Gastroesophageal sphincter (tissue), 4 donors: ENCODE results near the gene SPAG7. TPM values are rescaled to one million over a fixed set of nuclear protein-coding genes. Genes with fewer than 3 reads are reported as not detected.

Experiments
- ATAC-seq: fragments of 150-250 bp; one replicate; pipeline ENCODE4 v1.9.1; 2016; ENCODE audit warnings: mild to moderate bottlenecking, moderate library complexity
- H3K27ac ChIP-seq, 4 donors: fragments of 200-600 bp; sonication (generic) in 3 of 4; 1 replicate in 3 of 4; 2 replicates in 1 of 4; pipeline ENCODE4 v1.5.1; 2016 to 2019
- H3K27me3 ChIP-seq: fragments of 200-600 bp; sonication (generic); one replicate; pipeline ENCODE4 v1.5.1; 2019
- H3K36me3 ChIP-seq, 2 donors: fragments of 200-600 bp; sonication (generic); one replicate each; pipeline ENCODE4 v1.5.1; 2019; ENCODE audit warnings: control low read depth in 1 of 2
- H3K4me1 ChIP-seq, 3 donors: fragments of 200-600 bp; sonication (generic); 1 replicate in 2 of 3; 2 replicates in 1 of 3; pipeline ENCODE4 v1.5.1; 2016 to 2019; ENCODE audit warnings: control low read depth in 2 of 3
- H3K4me3 ChIP-seq, 2 donors: fragments of 200-600 bp; sonication (generic); one replicate each; pipeline ENCODE4 v1.5.1; 2019; ENCODE audit warnings: mild to moderate bottlenecking in 1 of 2, moderate library complexity in 1 of 2
- H3K9me3 ChIP-seq, 3 donors: fragments of 200-600 bp; sonication (generic); one replicate each; pipeline ENCODE4 v1.5.1; 2017 to 2019; ENCODE audit warnings: control low read depth in 2 of 3
- CTCF ChIP-seq, 4 experiments: fragments of 200-600 bp in 2 of 4; fragments of 450-650 bp in 2 of 4; sonication (generic) in 1 of 4; IDR thresholded peaks; one replicate each; pipeline ENCODE4 v1.5.1; 2017 to 2019; ENCODE audit warnings: antibody characterized with exemption in 4 of 4, mild to moderate bottlenecking in 2 of 4, moderate library complexity in 2 of 4
- EP300 ChIP-seq: sonication (generic); formaldehyde crosslinking; IDR thresholded peaks from one replicate; pipeline ENCODE4 v1.6.1; 2017; ENCODE audit warnings: antibody characterized with exemption, mild to moderate bottlenecking
- POLR2A ChIP-seq, 2 donors: fragments of 450-650 bp; IDR thresholded peaks; one replicate each; pipeline ENCODE4 v1.6.1; 2017; ENCODE audit warnings: antibody characterized with exemption in 2 of 2, mild to moderate bottlenecking in 2 of 2, moderate library complexity in 1 of 2
- POLR2AphosphoS5 ChIP-seq: sonication (generic); formaldehyde crosslinking; IDR thresholded peaks from one replicate; pipeline ENCODE4 v1.6.1; 2017; ENCODE audit warnings: antibody characterized with exemption
- WGBS, 2 donors: methylation state at CpG; one replicate each; pipeline ENCODE4 v1.1.5; 2018; ENCODE audit warnings: low coverage in 1 of 2; 5-methylcytosine and 5-hydroxymethylcytosine counted together
- total RNA-seq, 4 donors: library from RNA; depleted of rRNA; stranded (reverse); fragments of >200 nt; gene quantifications; one replicate each; pipeline ENCODE4 v1.1.0, GENCODE V29; 2016

The SPAG7 gene
- total RNA-seq, 4 donors from 2014 or later = 35.1 to 77.5 (median 55.2) TPM

- H3K36me3 ChIP-seq = peaks cover 0 to 64% of the 10 kb centered on the region in 2 donors
These were observed 4.7 kb upstream of the SPAG7 start for GRCh38 chr17:4972322-4972721.

GRCh38 chr17:4971826-4972225 is 4.2 kb upstream of the SPAG7 start:
- Histone ChIP-seq H3K27me3 (no peaks in the 10 kb centered on the region), H3K9me3 (no peaks in the 10 kb centered on the region), H3K36me3 (peaks cover 0 to 59% of the 10 kb centered on the region in 2 donors), H3K4me1 (peaks cover 3 to 63% (median 26%) of the 10 kb centered on the region in 3 donors), H3K4me3 (no peak overlapping the region), H3K27ac (peak overlapping the region in 3 of 4 donors; percentile 34 to 95 (median 63))
- no peak for TF ChIP-seq POLR2AphosphoS5
- TF ChIP-seq POLR2A (IDR thresholded peaks at IDR 0.05) = no peak
- TF ChIP-seq EP300 = no peak
- TF ChIP-seq CTCF (IDR thresholded peaks at IDR 0.05) = no peak
- ATAC-seq = no peak
- 90% methylated on average over 2 of the region's 6 CpGs; no CpG with 5 or more reads in 1 of the 2 donors for WGBS, 2 donors

More at GRCh38 chr17:4972322-4972721, 4.7 kb upstream of the SPAG7 start:
- Histone ChIP-seq H3K27me3 (no peaks in the 10 kb centered on the region), H3K4me3 (no peak overlapping the region), H3K9me3 (no peaks in the 10 kb centered on the region), H3K4me1 (peaks cover 3 to 63% (median 26%) of the 10 kb centered on the region in 3 donors), H3K27ac (peak overlapping the region in 3 of 4 donors; percentile 34 to 95 (median 63))
- ATAC-seq = no peak
- 87 to 100% methylated on average over 3 to 8 of the region's 12 CpGs for WGBS, 2 donors
- TF ChIP-seq CTCF (IDR thresholded peaks at IDR 0.05) (no peak), POLR2AphosphoS5 (no peak), EP300 (no peak), POLR2A (IDR thresholded peaks at IDR 0.05) (no peak)

GRCh38 chr17:4970273-4970672 is 2.7 kb upstream of the SPAG7 start:
- no peaks in the 10 kb centered on the region for H3K9me3 ChIP-seq
- peaks cover 3 to 78% (median 33%) of the 10 kb centered on the region in 3 donors for H3K4me1 ChIP-seq
- H3K36me3 ChIP-seq = peaks cover 0 to 52% of the 10 kb centered on the region in 2 donors
- H3K4me3 ChIP-seq = no peak overlapping the region
- H3K27me3 ChIP-seq = no peaks in the 10 kb centered on the region
- peak overlapping the region in 3 of 4 donors; percentile 94 to 95 (median 95) for H3K27ac ChIP-seq
- ATAC-seq = no peak
- 60% methylated on average over 1 of the region's 8 CpGs; no CpG with 5 or more reads in 1 of the 2 donors for WGBS, 2 donors
- no peak for TF ChIP-seq CTCF (IDR thresholded peaks at IDR 0.05)

GRCh38 chr17:4969551-4970173 is 2.0 kb upstream of the SPAG7 start:
- Histone ChIP-seq H3K4me3 (peak overlapping the region in 1 of 2 donors; percentile 76), H3K27me3 (no peaks in the 10 kb centered on the region), H3K27ac (peak overlapping the region; percentile 77 to 95 (median 94)), H3K36me3 (peaks cover 0 to 49% of the 10 kb centered on the region in 2 donors), H3K4me1 (peaks cover 3 to 80% (median 33%) of the 10 kb centered on the region in 3 donors), H3K9me3 (no peaks in the 10 kb centered on the region)
- WGBS, 2 donors = 51 to 61% methylated on average over 6 to 8 of the region's 16 CpGs
- TF ChIP-seq POLR2AphosphoS5 (no peak), POLR2A (IDR thresholded peaks at IDR 0.05) (no peak), EP300 (no peak), CTCF (IDR thresholded peaks at IDR 0.05) (no peak)
- no peak for ATAC-seq

- TF ChIP-seq EP300 (no peak), POLR2AphosphoS5 (peak; percentile 81), POLR2A (IDR thresholded peaks at IDR 0.05) (no peak), CTCF (IDR thresholded peaks at IDR 0.05) (no peak)
- H3K4me1 ChIP-seq = peaks cover 3 to 74% (median 32%) of the 10 kb centered on the region in 3 donors
- H3K36me3 ChIP-seq = peaks cover 0 to 43% of the 10 kb centered on the region in 2 donors
- peak overlapping the region; percentile 31 to 76 for H3K4me3 ChIP-seq
- H3K9me3 ChIP-seq = no peaks in the 10 kb centered on the region
- WGBS, 2 donors = 47% methylated on average over 11 of the region's 15 CpGs; no CpG with 5 or more reads in 1 of the 2 donors
- no peak for ATAC-seq
- H3K27me3 ChIP-seq = no peaks in the 10 kb centered on the region
- H3K27ac ChIP-seq = peak overlapping the region; percentile 77 to 95 (median 94)
These were observed 1.5 kb upstream of the SPAG7 start for GRCh38 chr17:4969047-4969550.
